ENCODE results near the gene HPCAL4. TPM values are rescaled to one million over a fixed set of nuclear protein-coding genes. Genes with fewer than 3 reads are reported as not detected.

Gene HPCAL4
- total and polyA plus RNA-seq, 9 of the 15 experiments (the other 6 are each of a cell fraction or from before 2014, with no cell fraction given), result 0.01 to 0.04 (median 0.04) TPM; not detected in 4

DNA sequence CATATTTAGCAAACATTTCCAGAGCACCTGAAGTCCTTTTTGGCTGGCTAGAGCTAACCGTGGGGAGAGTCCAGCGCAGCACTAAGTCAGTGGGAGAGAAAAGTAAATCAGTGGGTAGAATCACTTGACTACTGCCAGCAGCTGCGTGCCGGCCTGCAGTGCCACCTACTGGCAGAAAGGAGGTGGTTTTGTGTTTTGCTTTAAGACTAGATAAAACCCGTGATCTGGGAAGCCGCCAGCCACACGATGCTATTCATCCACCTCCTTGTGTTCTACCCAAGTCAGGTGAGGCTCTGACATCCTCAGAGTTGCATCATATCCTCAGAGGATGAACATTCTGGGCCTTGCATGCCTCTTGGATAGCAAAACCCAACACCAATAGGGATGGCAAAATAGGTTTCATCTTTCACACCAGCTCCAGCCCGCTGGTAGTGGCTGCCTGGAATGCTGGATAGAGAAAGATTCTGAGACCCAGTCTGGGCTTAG lies 37.6 kb downstream of the HPCAL4 start (continued):
- peak; percentile 89 for TF ChIP-seq REST (IDR thresholded peaks at IDR 0.05; ENCODE audit: borderline replicate concordance)
- no peak for TF ChIP-seq REST (CRISPR knock-in tag; IDR thresholded peaks at IDR 0.05; ENCODE audit: low read depth)
- peak; percentile 63 for TF ChIP-seq RBM39 (optimal IDR thresholded peaks at IDR 0.05; ENCODE audit: low read depth, low read length)
- TF ChIP-seq CC2D1A (IDR thresholded peaks at IDR 0.05), result peak; percentile 63; the same call in 1 of the 2 replicates
- 0 out of 2 replicates have a peak, but pooled peaks have one; percentile 12 for TF ChIP-seq ZNF24 (IDR thresholded peaks at IDR 0.05)
- TF ChIP-seq STAG1 (CRISPR knock-in tag; IDR thresholded peaks at IDR 0.05; ENCODE audit: borderline replicate concordance), result peak; percentile 58; the same call in 1 of the 2 replicates
- TF ChIP-seq POU5F1 (IDR thresholded peaks at IDR 0.05; ENCODE audit: borderline replicate concordance, low read depth, low read length, partially characterized antibody), result no peak
- 0 out of 4 replicates have a peak, but pooled peaks of 1 of the 2 experiments have one; percentile 38 for TF ChIP-seq MAZ (CRISPR knock-in tag; conservative IDR thresholded peaks at IDR 0.05 in 1 of 2, IDR thresholded peaks at IDR 0.05 in 1 of 2)
- no peak for TF ChIP-seq U2AF2 (optimal IDR thresholded peaks at IDR 0.05; ENCODE audit: low read depth, low read length)
- peak; percentile 41; the same call in 1 of the 2 replicates for TF ChIP-seq HMBOX1 (IDR thresholded peaks at IDR 0.05)
- TF ChIP-seq ZNF384 (IDR thresholded peaks at IDR 0.05; ENCODE audit: low read depth, low read length), result peak; percentile 65
- TF ChIP-seq CXXC5 (CRISPR knock-in tag; IDR thresholded peaks at IDR 0.05), result peak; percentile 33; the same call in 1 of the 2 replicates
- TF ChIP-seq ZNF3 (CRISPR knock-in tag; IDR thresholded peaks at IDR 0.05), result no peak
- no peak for TF ChIP-seq SETDB1 (IDR thresholded peaks at IDR 0.05; ENCODE audit: low read length)
- TF ChIP-seq CEBPG (CRISPR knock-in tag; IDR thresholded peaks at IDR 0.05), result peak; percentile 38; the same call in 1 of the 2 replicates
- TF ChIP-seq CEBPG (tag; conservative IDR thresholded peaks at IDR 0.05 in 1 of 2, IDR thresholded peaks at IDR 0.05 in 1 of 2), result peak; percentile 52 to 75; a peak in 3 of 4 replicates
- peak; percentile 34 to 60; a peak in 2 of 4 replicates for TF ChIP-seq RCOR1 (IDR thresholded peaks at IDR 0.05; ENCODE audit: borderline replicate concordance in 1 of 2, low read depth in 2 of 2, low read length in 2 of 2)
- TF ChIP-seq MECOM (CRISPR knock-in tag; IDR thresholded peaks at IDR 0.05), result peak; percentile 81
- TF ChIP-seq RAD21 (CRISPR knock-in tag; conservative IDR thresholded peaks at IDR 0.05 in 1 of 2, IDR thresholded peaks at IDR 0.05 in 1 of 2), result peak; percentile 88 to 95
- TF ChIP-seq MYC (IDR thresholded peaks at IDR 0.05; ENCODE audit: low read depth, low read length), result peak; percentile 51; the same call in 1 of the 2 replicates
- TF ChIP-seq MYC (CRISPR knock-in tag; IDR thresholded peaks at IDR 0.05; ENCODE audit: borderline replicate concordance, low read depth), result no peak
